Lower leg skin (tissue), 3 donors: ENCODE measurements around the gene EML2.

ENCODE experiments used
- CTCF ChIP-seq, 3 donors: fragments of 450-650 bp; IDR thresholded peaks; one replicate each; pipeline ENCODE4 v1.5.1; 2016; ENCODE audit warnings: antibody characterized with exemption in 3 of 3, mild to moderate bottlenecking in 3 of 3, moderate library complexity in 2 of 3
- POLR2A ChIP-seq, 2 donors: fragments of 450-650 bp; IDR thresholded peaks; one replicate each; pipeline ENCODE4 v1.6.1; 2016 to 2017; ENCODE audit warnings: antibody characterized with exemption in 2 of 2, mild to moderate bottlenecking in 1 of 2, moderate library complexity in 1 of 2

DNA sequence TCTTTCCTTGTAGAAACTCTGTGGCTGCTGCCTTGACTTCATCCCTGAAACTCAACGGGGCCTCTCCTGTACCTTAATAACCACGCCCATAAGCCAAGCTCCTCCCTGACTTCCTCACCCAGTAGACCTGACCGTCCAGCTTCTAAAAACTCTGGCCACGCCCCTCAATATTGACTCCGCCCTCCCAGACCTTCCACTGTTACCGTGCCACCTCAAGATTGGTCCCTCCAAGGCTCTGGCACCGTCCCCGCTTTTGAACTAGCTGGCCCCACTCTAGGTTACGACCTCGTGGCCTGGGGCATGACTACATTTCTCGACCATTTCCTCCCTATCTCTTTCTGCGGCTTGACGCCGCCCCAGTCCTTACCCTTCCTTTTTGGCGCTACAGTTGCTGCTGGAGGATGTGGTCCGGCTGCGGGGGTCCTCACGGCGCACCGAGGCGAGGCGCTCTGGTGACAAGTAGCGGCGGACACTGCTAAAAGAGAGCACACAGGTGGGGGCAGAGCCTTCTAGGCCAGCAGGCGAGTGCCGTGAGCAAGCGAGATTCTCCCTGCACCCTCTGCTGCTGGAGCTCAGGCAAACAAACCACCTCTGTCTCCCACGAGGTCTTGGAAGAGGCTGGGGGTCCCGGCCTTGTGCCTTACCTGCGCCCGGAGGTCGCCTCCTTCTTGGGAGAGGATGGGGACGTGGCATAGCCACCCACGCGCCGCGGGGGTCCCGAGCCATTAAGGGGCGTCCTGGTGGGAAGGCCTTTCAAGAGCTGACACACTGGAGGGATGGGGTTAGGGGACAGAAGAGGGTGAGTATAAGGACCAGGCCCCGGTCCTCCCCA is 2.3 kb upstream of the EML2 start:
- no peak for TF ChIP-seq CTCF (IDR thresholded peaks at IDR 0.05)
- TF ChIP-seq POLR2A (IDR thresholded peaks at IDR 0.05) = no peak
